ENCODE results near the gene PET100. TPM values are rescaled to one million over a fixed set of nuclear protein-coding genes. Genes with fewer than 3 reads are reported as not detected.

The PET100 gene
- polyA plus RNA-seq, 1 donor from 2014 or later = 105 TPM

DNA sequence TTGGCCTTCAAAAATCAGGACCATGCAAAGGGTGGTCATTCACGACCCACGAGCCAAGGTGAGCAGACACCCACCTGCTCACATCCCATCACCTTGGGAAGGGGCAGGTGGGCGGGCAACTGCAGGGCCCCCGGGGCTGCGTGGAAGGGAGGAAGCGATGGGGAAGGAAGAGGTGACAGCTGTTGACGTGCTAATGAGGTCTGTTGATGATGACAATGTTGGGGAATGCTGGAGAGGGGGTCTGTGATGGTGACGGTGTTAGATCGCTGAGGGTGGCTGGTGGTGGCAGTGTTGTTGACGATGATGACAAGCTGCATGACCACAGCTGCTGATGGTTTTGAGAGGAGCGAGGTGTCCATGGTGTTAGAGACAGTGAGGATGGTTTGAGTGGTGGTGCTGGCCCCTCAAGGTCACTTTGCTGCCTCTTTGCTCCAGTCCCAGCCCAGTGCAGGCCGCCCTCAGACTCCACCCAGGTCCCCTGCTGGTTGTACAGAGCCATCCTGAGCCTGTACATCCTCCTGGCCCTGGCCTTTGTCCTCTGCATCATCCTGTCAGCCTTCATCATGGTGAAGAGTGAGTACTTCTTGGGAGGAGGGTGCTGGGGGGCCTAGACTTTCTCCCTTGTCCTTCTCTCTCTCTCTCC is 48.2 kb downstream of the PET100 start:
- H3K9me2 ChIP-seq (ENCODE audit: insufficient read depth, low read length) = no peaks in the 10 kb centered on the region

DNA sequence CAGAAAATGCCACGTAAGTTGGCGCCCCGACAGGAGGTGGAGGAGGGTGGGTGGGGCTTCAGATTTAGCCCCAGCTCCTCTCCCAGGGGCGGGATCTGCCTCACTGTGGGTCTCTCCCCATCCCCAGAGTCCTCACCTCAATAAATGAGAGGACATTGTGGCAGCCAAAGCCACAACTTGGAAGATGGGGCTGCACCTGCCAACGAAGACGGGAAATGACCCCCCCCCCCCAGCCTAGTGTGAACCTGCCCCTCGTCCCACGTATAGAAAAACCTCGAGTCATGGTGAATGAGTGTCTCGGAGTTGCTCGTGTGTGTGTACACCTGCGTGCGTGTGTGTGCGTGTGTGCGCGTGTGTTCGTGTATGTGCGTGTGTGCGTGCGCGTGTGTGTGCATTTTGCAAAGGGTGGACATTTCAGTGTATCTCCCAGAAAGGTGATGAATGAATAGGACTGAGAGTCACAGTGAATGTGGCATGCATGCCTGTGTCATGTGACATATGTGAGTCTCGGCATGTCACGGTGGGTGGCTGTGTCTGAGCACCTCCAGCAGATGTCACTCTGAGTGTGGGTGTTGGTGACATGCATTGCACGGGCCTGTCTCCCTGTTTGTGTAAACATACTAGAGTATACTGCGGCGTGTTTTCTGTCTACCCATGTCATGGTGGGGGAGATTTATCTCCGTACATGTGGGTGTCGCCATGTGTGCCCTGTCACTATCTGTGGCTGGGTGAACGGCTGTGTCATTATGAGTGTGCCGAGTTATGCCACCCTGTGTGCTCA is 49.6 kb downstream of the PET100 start:
- H2AFZ ChIP-seq (ENCODE audit: low read depth, low read length) = no peak overlapping the region
- TF ChIP-seq SMC3 (conservative IDR thresholded peaks at IDR 0.05; ENCODE audit: poor library complexity) (peak; percentile 69), EP300 (conservative IDR thresholded peaks at IDR 0.05; ENCODE audit: poor library complexity, severe bottlenecking) (peak; percentile 42), EZH2 (IDR thresholded peaks at IDR 0.05; ENCODE audit: borderline replicate concordance, insufficient read depth, low read length, poor library complexity, severe bottlenecking) (no peak), POLR2AphosphoS5 (IDR thresholded peaks at IDR 0.05) (peak; percentile 62), RAD21 (conservative IDR thresholded peaks at IDR 0.05) (peak; percentile 71)
- TF ChIP-seq, protein P1, sequence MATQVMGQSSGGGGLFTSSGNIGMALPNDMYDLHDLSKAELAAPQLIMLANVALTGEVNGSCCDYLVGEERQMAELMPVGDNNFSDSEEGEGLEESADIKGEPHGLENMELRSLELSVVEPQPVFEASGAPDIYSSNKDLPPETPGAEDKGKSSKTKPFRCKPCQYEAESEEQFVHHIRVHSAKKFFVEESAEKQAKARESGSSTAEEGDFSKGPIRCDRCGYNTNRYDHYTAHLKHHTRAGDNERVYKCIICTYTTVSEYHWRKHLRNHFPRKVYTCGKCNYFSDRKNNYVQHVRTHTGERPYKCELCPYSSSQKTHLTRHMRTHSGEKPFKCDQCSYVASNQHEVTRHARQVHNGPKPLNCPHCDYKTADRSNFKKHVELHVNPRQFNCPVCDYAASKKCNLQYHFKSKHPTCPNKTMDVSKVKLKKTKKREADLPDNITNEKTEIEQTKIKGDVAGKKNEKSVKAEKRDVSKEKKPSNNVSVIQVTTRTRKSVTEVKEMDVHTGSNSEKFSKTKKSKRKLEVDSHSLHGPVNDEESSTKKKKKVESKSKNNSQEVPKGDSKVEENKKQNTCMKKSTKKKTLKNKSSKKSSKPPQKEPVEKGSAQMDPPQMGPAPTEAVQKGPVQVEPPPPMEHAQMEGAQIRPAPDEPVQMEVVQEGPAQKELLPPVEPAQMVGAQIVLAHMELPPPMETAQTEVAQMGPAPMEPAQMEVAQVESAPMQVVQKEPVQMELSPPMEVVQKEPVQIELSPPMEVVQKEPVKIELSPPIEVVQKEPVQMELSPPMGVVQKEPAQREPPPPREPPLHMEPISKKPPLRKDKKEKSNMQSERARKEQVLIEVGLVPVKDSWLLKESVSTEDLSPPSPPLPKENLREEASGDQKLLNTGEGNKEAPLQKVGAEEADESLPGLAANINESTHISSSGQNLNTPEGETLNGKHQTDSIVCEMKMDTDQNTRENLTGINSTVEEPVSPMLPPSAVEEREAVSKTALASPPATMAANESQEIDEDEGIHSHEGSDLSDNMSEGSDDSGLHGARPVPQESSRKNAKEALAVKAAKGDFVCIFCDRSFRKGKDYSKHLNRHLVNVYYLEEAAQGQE (IDR thresholded peaks at IDR 0.05; ENCODE audit: borderline replicate concordance) = no peak
- TF ChIP-seq, protein P2, sequence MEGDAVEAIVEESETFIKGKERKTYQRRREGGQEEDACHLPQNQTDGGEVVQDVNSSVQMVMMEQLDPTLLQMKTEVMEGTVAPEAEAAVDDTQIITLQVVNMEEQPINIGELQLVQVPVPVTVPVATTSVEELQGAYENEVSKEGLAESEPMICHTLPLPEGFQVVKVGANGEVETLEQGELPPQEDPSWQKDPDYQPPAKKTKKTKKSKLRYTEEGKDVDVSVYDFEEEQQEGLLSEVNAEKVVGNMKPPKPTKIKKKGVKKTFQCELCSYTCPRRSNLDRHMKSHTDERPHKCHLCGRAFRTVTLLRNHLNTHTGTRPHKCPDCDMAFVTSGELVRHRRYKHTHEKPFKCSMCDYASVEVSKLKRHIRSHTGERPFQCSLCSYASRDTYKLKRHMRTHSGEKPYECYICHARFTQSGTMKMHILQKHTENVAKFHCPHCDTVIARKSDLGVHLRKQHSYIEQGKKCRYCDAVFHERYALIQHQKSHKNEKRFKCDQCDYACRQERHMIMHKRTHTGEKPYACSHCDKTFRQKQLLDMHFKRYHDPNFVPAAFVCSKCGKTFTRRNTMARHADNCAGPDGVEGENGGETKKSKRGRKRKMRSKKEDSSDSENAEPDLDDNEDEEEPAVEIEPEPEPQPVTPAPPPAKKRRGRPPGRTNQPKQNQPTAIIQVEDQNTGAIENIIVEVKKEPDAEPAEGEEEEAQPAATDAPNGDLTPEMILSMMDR (IDR thresholded peaks at IDR 0.05; ENCODE audit: poor library complexity, severe bottlenecking) = peak; percentile 76

More for the DNA sequence above, 48.2 kb downstream of the PET100 start:
- no peak overlapping the region for H3K9ac ChIP-seq (ENCODE audit: low read length)
- no peak overlapping the region for H3K4me3 ChIP-seq (ENCODE audit: low read length)
- no peaks in the 10 kb centered on the region for H3F3A ChIP-seq (ENCODE audit: insufficient read depth, low read length, poor library complexity, severe bottlenecking)
- H3K36me3 ChIP-seq (ENCODE audit: insufficient read depth, low read length) = no peaks in the 10 kb centered on the region
- TF ChIP-seq SMC3 (conservative IDR thresholded peaks at IDR 0.05; ENCODE audit: poor library complexity) (no peak), POLR2AphosphoS5 (IDR thresholded peaks at IDR 0.05) (no peak), EZH2 (IDR thresholded peaks at IDR 0.05; ENCODE audit: borderline replicate concordance, insufficient read depth, low read length, poor library complexity, severe bottlenecking) (no peak), EP300 (conservative IDR thresholded peaks at IDR 0.05; ENCODE audit: poor library complexity, severe bottlenecking) (no peak), RAD21 (conservative IDR thresholded peaks at IDR 0.05) (no peak), TAF1 (IDR thresholded peaks at IDR 0.05; ENCODE audit: low read depth) (no peak), MXI1 (conservative IDR thresholded peaks at IDR 0.05; ENCODE audit: poor library complexity, severe bottlenecking) (no peak)
- TF ChIP-seq, protein P1 (IDR thresholded peaks at IDR 0.05; ENCODE audit: borderline replicate concordance) = no peak
- TF ChIP-seq, protein P2 (IDR thresholded peaks at IDR 0.05; ENCODE audit: poor library complexity, severe bottlenecking) = no peak
- H3K79me2 ChIP-seq (replicated peaks; ENCODE audit: insufficient read depth, low read length) = peaks cover 8% of the 10 kb centered on the region
- no peaks in the 10 kb centered on the region for H3K9me3 ChIP-seq (ENCODE audit: low read length)
- H4K20me1 ChIP-seq (ENCODE audit: insufficient read depth) = no peaks in the 10 kb centered on the region
- H3K27ac ChIP-seq (ENCODE audit: low read length) = no peak overlapping the region
- no peak overlapping the region for H2AFZ ChIP-seq (ENCODE audit: low read depth, low read length)
- no peak overlapping the region for H3K4me2 ChIP-seq (ENCODE audit: low read length)
- H3K27me3 ChIP-seq (ENCODE audit: insufficient read depth, low read depth, low read length) = no peaks in the 10 kb centered on the region

More for the DNA sequence above, 49.6 kb downstream of the PET100 start:
- peak overlapping the region; percentile 15 for H3K27ac ChIP-seq (ENCODE audit: low read length)
- H3K79me2 ChIP-seq (replicated peaks; ENCODE audit: insufficient read depth, low read length) = peaks cover 8% of the 10 kb centered on the region
- H3K36me3 ChIP-seq (ENCODE audit: insufficient read depth, low read length) = no peaks in the 10 kb centered on the region
- no peak overlapping the region for H3K4me2 ChIP-seq (ENCODE audit: low read length)
- H3K9me2 ChIP-seq (ENCODE audit: insufficient read depth, low read length) = no peaks in the 10 kb centered on the region
- no peaks in the 10 kb centered on the region for H3F3A ChIP-seq (ENCODE audit: insufficient read depth, low read length, poor library complexity, severe bottlenecking)
- no peaks in the 10 kb centered on the region for H4K20me1 ChIP-seq (ENCODE audit: insufficient read depth)
- H3K9ac ChIP-seq (ENCODE audit: low read length) = no peak overlapping the region
- H3K4me3 ChIP-seq (ENCODE audit: low read length) = no peak overlapping the region
- H3K9me3 ChIP-seq (ENCODE audit: low read length) = no peaks in the 10 kb centered on the region
- no peaks in the 10 kb centered on the region for H3K27me3 ChIP-seq (ENCODE audit: insufficient read depth, low read depth, low read length)

Data from neural cell (in vitro differentiated cells).